BLaER1 treated with 17β-estradiol and CSF1 and Interleukin-3, amounts not matched to agents 10 nM and 100 nM (cell line): ENCODE results near the gene TLCD3B.

Source experiments
- H3K27ac ChIP-seq, 11 experiments: shearing (Covaris generic); formaldehyde crosslinking; 2 replicates each; pipeline ENCODE4 v1.8.1; 2022
- H3K27me3 ChIP-seq, 11 experiments: shearing (Covaris generic); formaldehyde crosslinking; 2 replicates each; pipeline ENCODE4 v1.8.1; 2022
- H3K36me3 ChIP-seq, 11 experiments: shearing (Covaris generic); formaldehyde crosslinking; 2 replicates each; pipeline ENCODE4 v1.8.1; 2022
- H3K4me1 ChIP-seq, 10 experiments: shearing (Covaris generic); formaldehyde crosslinking; 2 replicates each; pipeline ENCODE4 v1.8.1; 2022
- H3K4me2 ChIP-seq, 11 experiments: shearing (Covaris generic); formaldehyde crosslinking; 2 replicates each; pipeline ENCODE4 v1.8.1; 2022
- H3K4me3 ChIP-seq, 10 experiments: shearing (Covaris generic); formaldehyde crosslinking; 2 replicates each; pipeline ENCODE4 v1.8.1; 2022
- H3K9ac ChIP-seq, 11 experiments: shearing (Covaris generic); formaldehyde crosslinking; 2 replicates each; pipeline ENCODE4 v1.8.1; 2022
- H3K9me3 ChIP-seq, 11 experiments: shearing (Covaris generic); formaldehyde crosslinking; replicated peaks in 1 of 11; 2 replicates each; pipeline ENCODE4 v1.8.1; 2022
- H4K20me1 ChIP-seq, 11 experiments: shearing (Covaris generic); formaldehyde crosslinking; 2 replicates each; pipeline ENCODE4 v1.8.1; 2022
- Cebpa-rat ChIP-seq, 11 experiments: shearing (Covaris generic); IDR thresholded peaks; 2 replicates each; pipeline ENCODE4 v1.8.1; 2022

The TLCD3B gene

DNA sequence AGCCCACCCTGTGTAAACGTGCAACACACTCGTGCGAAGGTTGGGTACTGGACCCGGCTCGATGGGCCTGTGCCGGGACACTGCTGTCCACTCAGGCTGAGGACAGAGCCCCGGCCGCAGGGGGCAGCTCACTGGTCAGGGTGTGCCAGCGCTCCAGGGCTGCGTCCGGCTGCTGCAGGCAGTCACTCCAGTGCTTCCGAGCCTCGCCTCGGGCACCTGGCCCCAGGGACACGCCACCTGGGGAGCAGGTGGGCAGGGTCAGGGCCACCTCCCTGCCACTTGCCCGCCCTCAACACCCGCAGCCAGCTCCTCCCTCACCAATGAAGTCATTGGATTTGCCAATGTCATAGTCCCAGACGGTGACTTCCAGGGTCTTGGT is 25.0 kb downstream of the TLCD3B start:
- no peak for TF ChIP-seq Cebpa-rat (IDR thresholded peaks at IDR 0.05)
- peaks cover 15 to 70% (median 40%) of the 10 kb centered on the region in 11 experiments; a peak in 19 of 22 replicates for H4K20me1 ChIP-seq
- peak overlapping the region in 2 of 11 experiments; percentile 22 to 38; a peak in 2 of 22 replicates for H3K27ac ChIP-seq
- H3K9ac ChIP-seq, result peak overlapping the region in 5 of 11 experiments; percentile 16 to 58 (median 48); a peak in 6 of 22 replicates
- peaks cover 24 to 85% (median 66%) of the 10 kb centered on the region in 10 experiments for H3K4me1 ChIP-seq
- H3K9me3 ChIP-seq, result no peaks in the 10 kb centered on the region
- H3K4me3 ChIP-seq, result no peak overlapping the region
- peaks cover 0 to 25% (median 6%) of the 10 kb centered on the region in 11 experiments; a peak in 10 of 22 replicates for H3K36me3 ChIP-seq
- peak overlapping the region in 9 of 11 experiments; percentile 80 to 99 (median 90); a peak in 13 of 22 replicates for H3K4me2 ChIP-seq
- H3K27me3 ChIP-seq, result peaks cover 0 to 13% (median 0%) of the 10 kb centered on the region in 11 experiments; a peak in 10 of 22 replicates

DNA sequence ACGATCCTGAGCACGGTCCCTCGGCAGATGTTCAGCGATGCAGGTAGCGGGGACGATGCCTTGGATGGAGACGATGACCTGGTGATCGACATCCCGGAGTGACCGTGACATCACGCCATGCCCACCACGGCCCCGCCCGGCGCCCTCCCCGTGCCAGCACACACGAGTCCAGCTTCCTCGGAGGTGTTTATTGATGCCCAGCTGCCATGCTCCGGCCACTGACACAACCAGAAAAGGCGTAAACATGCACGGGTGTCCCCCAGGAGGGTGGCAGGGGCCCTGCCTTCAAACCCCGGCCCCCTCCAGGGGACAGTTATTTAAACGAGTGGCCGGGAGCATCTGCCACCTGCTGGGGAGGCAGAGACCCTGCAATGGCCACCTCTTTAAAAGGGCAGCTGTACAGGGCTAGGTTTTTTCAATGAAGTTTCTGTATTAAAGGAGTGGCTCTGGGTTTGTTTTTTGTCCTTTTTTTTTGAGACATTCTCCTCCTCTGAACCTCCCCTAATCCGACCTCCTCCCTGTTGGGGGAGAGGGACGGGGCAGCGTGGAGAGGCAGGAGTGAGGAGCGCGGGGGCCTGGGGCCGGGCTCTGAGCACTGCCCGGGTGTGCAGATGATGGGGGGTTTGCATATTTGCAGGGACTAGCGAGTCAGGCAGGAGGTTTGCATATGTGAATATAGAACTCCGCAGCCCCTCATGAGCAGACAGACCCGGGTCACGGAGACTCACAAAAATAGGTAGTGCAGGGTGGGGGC is 25.6 kb downstream of the TLCD3B start:
- peak overlapping the region in 6 of 11 experiments; percentile 23 to 61 (median 48); a peak in 10 of 22 replicates for H3K9ac ChIP-seq
- peak overlapping the region; percentile 76 to 99 (median 90) for H3K4me2 ChIP-seq
- TF ChIP-seq Cebpa-rat (IDR thresholded peaks at IDR 0.05), result no peak
- peaks cover 0 to 8% (median 0%) of the 10 kb centered on the region in 11 experiments; a peak in 10 of 22 replicates for H3K27me3 ChIP-seq
- H4K20me1 ChIP-seq, result peaks cover 15 to 76% (median 43%) of the 10 kb centered on the region in 11 experiments; a peak in 19 of 22 replicates
- 0 out of 22 replicates have a peak overlapping the region, but pooled peaks of 1 of the 11 experiments have one; percentile 22 for H3K27ac ChIP-seq
- H3K4me3 ChIP-seq, result peak overlapping the region in 3 of 10 experiments; percentile 28 to 46 (median 40); a peak in 5 of 20 replicates
- H3K9me3 ChIP-seq, result no peaks in the 10 kb centered on the region
- H3K36me3 ChIP-seq, result peaks cover 0 to 25% (median 6%) of the 10 kb centered on the region in 11 experiments; a peak in 10 of 22 replicates
- peaks cover 27 to 88% (median 68%) of the 10 kb centered on the region in 10 experiments for H3K4me1 ChIP-seq

DNA sequence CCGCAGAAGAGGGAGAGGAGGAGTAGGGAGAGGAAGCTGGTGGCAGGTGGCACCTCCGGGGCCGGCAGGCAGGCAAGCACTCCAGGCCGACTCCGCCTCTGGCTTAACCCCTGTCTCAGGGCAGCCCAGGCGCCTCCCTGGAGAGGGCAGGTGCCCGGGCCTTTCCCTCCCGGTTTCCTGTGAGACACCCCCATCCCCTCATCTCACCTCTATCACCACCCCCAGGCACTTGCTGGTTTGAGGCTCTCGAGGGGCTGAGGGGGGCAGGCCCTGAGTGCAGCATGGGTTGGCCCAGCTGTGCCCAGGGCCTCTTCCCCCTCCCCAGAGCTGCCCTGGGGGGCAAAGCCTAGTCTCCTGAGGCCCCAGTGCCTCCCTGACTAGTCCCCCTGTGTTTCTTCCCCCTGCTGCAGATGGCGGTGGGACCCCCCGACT is 26.2 kb downstream of the TLCD3B start:
- H3K4me2 ChIP-seq, result peak overlapping the region; percentile 76 to 99 (median 90)
- peak overlapping the region in 10 of 11 experiments; percentile 11 to 67 (median 46); a peak in 14 of 22 replicates for H3K9ac ChIP-seq
- H4K20me1 ChIP-seq, result peaks cover 15 to 83% (median 50%) of the 10 kb centered on the region in 11 experiments; a peak in 19 of 22 replicates
- no peak for TF ChIP-seq Cebpa-rat (IDR thresholded peaks at IDR 0.05)
- H3K9me3 ChIP-seq, result no peaks in the 10 kb centered on the region
- peaks cover 0 to 2% (median 0%) of the 10 kb centered on the region in 11 experiments; a peak in 5 of 22 replicates for H3K27me3 ChIP-seq
- H3K4me1 ChIP-seq, result peaks cover 27 to 88% (median 68%) of the 10 kb centered on the region in 10 experiments
- H3K4me3 ChIP-seq, result peak overlapping the region in 5 of 10 experiments; percentile 6 to 46 (median 38); a peak in 6 of 20 replicates
- H3K27ac ChIP-seq, result peak overlapping the region in 4 of 11 experiments; percentile 33 to 58 (median 42); a peak in 7 of 22 replicates
- peaks cover 0 to 25% (median 6%) of the 10 kb centered on the region in 11 experiments; a peak in 11 of 22 replicates for H3K36me3 ChIP-seq

DNA sequence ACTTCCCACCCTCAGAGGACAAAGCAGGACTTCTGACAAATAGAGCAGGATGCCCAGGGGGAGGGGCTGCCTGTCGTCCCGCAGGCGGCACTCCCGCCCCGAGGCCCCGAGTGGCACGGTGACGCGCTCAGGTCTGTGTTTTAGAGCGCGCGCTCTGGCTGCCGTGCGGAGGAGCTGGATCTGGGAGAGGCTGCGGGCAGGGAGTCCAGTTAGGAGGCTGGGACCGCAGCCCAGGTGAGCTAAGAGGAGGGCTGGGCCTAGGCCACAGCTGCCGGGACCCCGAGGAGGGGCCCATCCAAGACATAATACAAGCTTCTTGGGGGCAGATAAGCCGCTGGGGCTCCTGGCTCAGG is 26.7 kb downstream of the TLCD3B start:
- TF ChIP-seq Cebpa-rat (IDR thresholded peaks at IDR 0.05), result no peak
- H3K4me3 ChIP-seq, result peak overlapping the region in 5 of 10 experiments; percentile 6 to 46 (median 38); a peak in 7 of 20 replicates
- H4K20me1 ChIP-seq, result peaks cover 16 to 84% (median 53%) of the 10 kb centered on the region in 11 experiments; a peak in 19 of 22 replicates
- H3K9me3 ChIP-seq, result no peaks in the 10 kb centered on the region
- H3K27me3 ChIP-seq, result no peaks in the 10 kb centered on the region
- peaks cover 29 to 88% (median 68%) of the 10 kb centered on the region in 10 experiments for H3K4me1 ChIP-seq
- peak overlapping the region in 4 of 11 experiments; percentile 33 to 58 (median 42); a peak in 7 of 22 replicates for H3K27ac ChIP-seq
- peak overlapping the region; percentile 76 to 99 (median 90) for H3K4me2 ChIP-seq
- H3K9ac ChIP-seq, result peak overlapping the region in 10 of 11 experiments; percentile 11 to 67 (median 46); a peak in 13 of 22 replicates
- peaks cover 0 to 25% (median 6%) of the 10 kb centered on the region in 11 experiments; a peak in 11 of 22 replicates for H3K36me3 ChIP-seq

DNA sequence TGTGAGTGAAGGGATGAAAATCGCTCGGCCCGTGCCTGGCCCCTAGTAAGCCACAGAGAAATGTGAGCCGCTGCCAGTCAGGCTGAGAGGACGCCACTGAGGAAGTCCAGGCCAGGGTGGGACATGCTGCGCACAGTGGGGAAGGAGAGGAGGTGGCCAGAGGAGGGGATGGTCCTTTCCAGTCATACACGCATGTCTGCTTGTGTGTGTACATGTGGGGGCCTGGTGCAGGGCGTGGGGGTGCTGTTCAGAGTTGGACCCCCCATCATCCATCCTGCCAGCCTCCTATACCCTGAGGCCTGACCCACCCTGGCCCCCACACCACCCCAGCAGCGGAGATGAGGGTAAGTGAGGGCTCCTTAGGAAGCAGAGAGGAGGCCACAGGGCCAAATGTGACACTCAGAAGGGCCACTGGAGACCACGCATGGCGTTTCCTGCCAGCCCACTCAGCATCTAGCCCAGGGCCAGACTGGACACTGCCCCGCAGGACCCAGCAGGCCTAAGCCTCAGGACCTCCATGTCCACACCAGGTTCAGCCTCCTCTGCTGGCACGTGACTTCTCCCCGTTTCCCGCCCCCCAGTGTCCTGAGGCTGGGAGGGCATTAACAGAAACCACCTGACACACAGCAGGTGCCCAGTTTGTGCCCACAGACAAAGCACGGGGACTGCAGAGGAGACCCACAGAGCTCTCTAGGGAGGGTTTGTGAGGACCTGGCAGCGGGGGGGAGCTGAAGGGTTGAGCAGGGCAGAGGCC is 27.2 kb downstream of the TLCD3B start:
- Histone ChIP-seq H3K9ac (peak overlapping the region in 10 of 11 experiments; percentile 11 to 67 (median 46); a peak in 9 of 22 replicates), H3K9me3 (no peaks in the 10 kb centered on the region), H3K36me3 (peaks cover 0 to 25% (median 6%) of the 10 kb centered on the region in 11 experiments; a peak in 11 of 22 replicates), H3K27ac (peak overlapping the region in 3 of 11 experiments; percentile 33 to 58 (median 40); a peak in 5 of 22 replicates), H3K4me3 (peak overlapping the region in 3 of 10 experiments; percentile 6 to 46 (median 38); a peak in 2 of 20 replicates), H3K27me3 (no peaks in the 10 kb centered on the region), H4K20me1 (peaks cover 16 to 83% (median 53%) of the 10 kb centered on the region in 11 experiments; a peak in 19 of 22 replicates), H3K4me2 (peak overlapping the region; percentile 76 to 99 (median 90)), H3K4me1 (peaks cover 29 to 90% (median 72%) of the 10 kb centered on the region in 10 experiments)
- no peak for TF ChIP-seq Cebpa-rat (IDR thresholded peaks at IDR 0.05)

DNA sequence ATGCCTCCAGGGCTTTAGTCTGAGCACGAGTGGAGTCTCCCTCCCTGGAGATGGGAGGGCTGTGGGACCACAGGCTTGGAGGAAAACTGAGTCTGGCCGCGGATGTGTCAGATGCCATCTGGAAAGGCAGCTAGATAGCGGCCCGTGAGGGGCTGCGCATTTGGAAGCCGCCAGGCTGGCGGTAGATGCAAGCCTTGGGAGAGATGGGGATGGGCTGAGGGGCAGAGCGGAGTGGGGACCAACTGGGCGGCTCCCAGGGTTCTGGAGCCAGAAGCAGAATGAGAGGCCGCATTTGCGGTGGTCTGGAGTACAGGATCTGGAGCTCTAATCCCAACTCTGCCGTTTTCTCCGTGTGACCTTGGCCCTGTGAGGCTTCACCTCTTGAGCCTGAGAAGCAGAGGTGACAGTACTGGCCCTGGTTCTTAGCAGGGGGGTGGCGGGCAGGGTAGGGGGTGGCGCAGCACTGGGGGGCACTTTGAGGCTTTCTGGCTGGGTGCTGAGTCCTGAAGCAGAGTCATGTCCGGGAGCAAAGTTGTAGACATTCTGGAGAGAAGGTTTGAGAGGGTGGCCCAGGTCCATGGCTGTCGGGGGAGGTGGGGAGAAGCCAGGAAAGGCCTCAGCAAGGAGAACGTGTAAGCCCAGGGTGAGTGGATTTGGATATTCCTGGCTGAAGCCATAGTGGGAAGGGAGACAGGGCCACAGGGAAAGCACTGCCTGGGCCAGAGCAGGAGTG is 28.3 kb downstream of the TLCD3B start:
- Histone ChIP-seq H4K20me1 (peaks cover 16 to 82% (median 53%) of the 10 kb centered on the region in 11 experiments; a peak in 19 of 22 replicates), H3K27ac (no peak overlapping the region), H3K4me3 (no peak overlapping the region), H3K9me3 (no peaks in the 10 kb centered on the region), H3K9ac (peak overlapping the region in 4 of 11 experiments; percentile 4 to 50 (median 22); a peak in 1 of 22 replicates), H3K4me1 (peaks cover 32 to 92% (median 82%) of the 10 kb centered on the region in 10 experiments), H3K4me2 (peak overlapping the region in 7 of 11 experiments; percentile 1 to 99 (median 90); a peak in 11 of 22 replicates), H3K27me3 (no peaks in the 10 kb centered on the region), H3K36me3 (peaks cover 0 to 33% (median 11%) of the 10 kb centered on the region in 11 experiments; a peak in 16 of 22 replicates)
- TF ChIP-seq Cebpa-rat (IDR thresholded peaks at IDR 0.05), result no peak
